Measurements from ENCODE around the gene TCFL5.

DNA sequence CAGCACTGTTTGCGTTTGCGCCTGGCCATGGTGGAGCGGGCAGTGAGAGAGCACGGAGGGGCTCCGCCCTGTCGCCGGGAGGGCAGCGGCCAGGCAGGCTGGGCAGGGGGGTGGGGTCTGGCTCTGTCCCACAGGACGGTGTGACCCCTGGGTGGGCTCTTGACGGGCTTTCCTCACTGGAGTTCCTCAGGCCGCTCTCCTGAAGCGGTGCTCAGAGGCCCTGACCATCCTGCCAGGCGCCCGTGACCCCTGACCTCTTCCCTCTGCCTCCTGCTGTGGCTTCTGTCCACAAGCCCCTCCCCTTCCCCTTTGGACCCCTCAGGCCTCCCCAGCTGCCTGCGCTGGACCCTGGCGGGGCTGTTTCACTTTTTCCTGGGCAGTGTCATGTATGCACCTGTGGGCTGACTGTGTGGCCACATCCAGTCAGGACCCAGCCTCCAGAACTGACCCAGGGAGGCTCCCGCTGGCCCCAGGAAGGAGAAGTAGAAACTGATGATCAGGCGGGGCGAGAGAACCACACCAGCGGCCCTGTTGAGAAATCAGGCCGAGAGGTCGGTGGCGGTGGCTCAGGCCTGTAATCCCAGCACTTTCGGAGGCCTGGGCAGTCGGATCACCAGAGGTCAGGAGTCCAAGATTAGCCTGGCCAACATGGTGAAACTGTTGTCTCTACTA, 55.8 kb downstream of the TCFL5 start:
- TF ChIP-seq POLR2AphosphoS5 (IDR thresholded peaks at IDR 0.05) (no peak), CTCF (IDR thresholded peaks at IDR 0.05) (no peak), POLR2A (IDR thresholded peaks at IDR 0.05) (no peak)
